HG02870 (cell line): ENCODE results near the gene RIMOC1.
A peak's percentile ranks its signal among the peaks of the same experiment; 100 is the strongest.

Source experiments
- ATAC-seq: cut with Tn5 transposase; IDR thresholded peaks from one replicate; pipeline ENCODE4 v1.9.1; 2021; ENCODE audit warnings: mild to moderate bottlenecking, moderate library complexity; ENCODE audit not compliant: unreplicated experiment

The RIMOC1 gene, protein sequence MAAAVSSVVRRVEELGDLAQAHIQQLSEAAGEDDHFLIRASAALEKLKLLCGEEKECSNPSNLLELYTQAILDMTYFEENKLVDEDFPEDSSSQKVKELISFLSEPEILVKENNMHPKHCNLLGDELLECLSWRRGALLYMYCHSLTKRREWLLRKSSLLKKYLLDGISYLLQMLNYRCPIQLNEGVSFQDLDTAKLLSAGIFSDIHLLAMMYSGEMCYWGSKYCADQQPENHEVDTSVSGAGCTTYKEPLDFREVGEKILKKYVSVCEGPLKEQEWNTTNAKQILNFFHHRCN

GRCh38 chr5:41903892-41904799, at the start of gene RIMOC1:
TSS of gene RIMOC1 (plus strand) at chr5:41904344. CDS start at chr5:41904368, 24 bp downstream.
- peak; percentile 99 for ATAC-seq

GRCh38 chr5:41856644-41857491, 47.3 kb upstream of the RIMOC1 start:
- ATAC-seq: peak; percentile 92

GRCh38 chr5:41857989-41858388, 46.2 kb upstream of the RIMOC1 start:
- no peak for ATAC-seq

GRCh38 chr5:41858890-41859289, 45.3 kb upstream of the RIMOC1 start:
- no peak for ATAC-seq

DNA sequence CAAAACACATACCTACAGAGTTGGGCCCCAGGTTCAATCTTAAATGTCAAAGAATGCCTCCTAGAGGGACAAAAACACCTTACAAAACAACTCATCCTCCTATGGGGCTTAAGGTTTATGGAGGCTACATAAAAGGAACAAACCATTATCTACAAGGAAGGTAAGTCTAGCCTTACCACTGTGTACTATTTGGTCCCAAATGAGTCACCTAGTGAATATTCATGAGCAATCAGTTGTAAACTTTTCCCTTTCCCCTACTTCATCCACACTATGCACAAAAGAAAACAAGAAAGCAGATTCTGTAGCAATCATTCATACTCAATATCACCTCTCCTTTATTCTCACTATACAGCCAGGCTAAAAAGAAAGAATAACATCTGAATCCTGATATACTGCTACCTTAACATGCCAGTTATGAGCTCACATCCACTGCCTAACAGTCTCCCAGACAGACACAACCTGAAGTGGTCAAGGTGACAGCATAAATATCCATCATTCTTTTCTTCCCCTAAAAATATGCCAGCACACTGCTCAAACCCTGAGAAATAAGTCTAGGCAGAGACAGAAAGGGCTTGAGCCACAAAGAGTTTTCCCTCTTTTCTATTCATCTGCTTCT, 40.2 kb upstream of the RIMOC1 start:
- ATAC-seq: peak; percentile 71

- ATAC-seq: no peak
Measured at GRCh38 chr5:41869151-41869723, 34.9 kb upstream of the RIMOC1 start.

DNA sequence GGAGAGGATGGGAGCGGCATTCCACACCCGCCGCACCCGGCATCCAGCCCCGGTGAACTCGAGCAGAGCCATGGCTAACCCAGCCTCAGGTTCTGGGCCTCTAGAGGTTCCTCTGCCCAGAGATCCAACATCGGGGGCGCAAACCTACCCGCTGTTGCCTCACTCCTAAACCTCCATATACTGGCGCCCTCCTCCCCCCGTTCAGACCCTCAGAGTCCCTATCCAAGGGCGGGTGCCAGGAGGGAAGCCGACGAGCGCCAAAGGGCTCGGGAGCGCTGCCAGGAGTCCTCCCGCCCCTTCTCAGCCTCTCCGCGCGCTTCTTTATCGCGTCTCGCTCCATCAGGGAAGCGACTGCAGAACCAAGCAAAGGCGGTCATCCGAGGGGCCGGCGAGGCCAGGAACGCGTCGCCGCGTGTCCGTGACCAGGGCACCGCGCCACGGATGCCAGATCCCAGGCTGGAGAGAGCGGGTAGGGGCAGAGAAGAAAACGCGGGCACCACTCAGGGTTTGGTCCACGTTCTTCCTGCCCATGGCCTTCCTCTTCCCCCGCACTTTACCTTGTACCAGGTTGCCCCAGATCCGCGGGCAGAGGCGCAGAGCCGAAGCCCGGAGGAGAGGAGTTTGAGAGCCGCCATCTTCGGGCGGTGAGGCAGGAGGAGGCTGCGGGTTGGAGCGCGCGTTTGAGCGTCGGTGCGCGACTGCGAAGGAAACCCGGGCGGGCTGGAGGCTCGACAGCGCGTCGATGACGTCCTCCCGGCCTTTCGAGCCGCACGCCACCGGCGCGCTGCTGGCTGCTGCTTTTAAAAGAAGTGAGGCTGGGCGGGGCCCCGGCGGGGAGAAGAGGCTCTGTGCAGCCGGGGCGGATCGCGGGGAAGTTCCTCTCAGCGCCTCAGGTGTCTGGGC, 34.2 kb upstream of the RIMOC1 start, which contains the start of gene OXCT1:
TSS of gene OXCT1 (minus strand) at position 702 of the 903 bp plus-strand sequence. CDS start at position 635, 67 bp downstream.
- ATAC-seq: peak; percentile 94

- no peak for ATAC-seq
Measured at GRCh38 chr5:41870627-41871048, 33.5 kb upstream of the RIMOC1 start.

- ATAC-seq: no peak
Measured at GRCh38 chr5:41871852-41872251, 32.3 kb upstream of the RIMOC1 start.

GRCh38 chr5:41874512-41875060, 29.6 kb upstream of the RIMOC1 start:
- ATAC-seq: no peak

- ATAC-seq: no peak
Measured at GRCh38 chr5:41875121-41875520, 29.0 kb upstream of the RIMOC1 start.

GRCh38 chr5:41876678-41877077, 27.5 kb upstream of the RIMOC1 start:
- ATAC-seq: no peak

- no peak for ATAC-seq
Measured at GRCh38 chr5:41877408-41877807, 26.7 kb upstream of the RIMOC1 start.

DNA sequence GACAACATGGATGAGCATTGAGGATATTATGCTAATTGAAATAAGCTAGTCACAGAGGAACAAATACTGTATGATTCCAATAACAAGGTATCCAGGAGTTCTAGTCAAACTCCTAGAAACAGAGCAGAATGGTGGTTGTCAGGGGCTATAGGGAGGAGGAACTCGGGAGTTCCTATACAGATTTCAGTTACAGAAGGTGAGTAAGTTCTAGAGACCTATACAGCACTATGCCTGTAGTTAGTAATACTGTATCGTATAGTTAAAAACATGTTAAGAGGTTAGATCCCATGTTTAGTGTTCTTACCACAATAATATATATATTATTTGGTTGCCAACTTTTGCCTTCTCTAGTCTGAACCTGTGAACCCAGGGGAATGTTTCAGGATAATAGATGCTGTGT, 26.0 kb upstream of the RIMOC1 start:
- ATAC-seq: no peak

DNA sequence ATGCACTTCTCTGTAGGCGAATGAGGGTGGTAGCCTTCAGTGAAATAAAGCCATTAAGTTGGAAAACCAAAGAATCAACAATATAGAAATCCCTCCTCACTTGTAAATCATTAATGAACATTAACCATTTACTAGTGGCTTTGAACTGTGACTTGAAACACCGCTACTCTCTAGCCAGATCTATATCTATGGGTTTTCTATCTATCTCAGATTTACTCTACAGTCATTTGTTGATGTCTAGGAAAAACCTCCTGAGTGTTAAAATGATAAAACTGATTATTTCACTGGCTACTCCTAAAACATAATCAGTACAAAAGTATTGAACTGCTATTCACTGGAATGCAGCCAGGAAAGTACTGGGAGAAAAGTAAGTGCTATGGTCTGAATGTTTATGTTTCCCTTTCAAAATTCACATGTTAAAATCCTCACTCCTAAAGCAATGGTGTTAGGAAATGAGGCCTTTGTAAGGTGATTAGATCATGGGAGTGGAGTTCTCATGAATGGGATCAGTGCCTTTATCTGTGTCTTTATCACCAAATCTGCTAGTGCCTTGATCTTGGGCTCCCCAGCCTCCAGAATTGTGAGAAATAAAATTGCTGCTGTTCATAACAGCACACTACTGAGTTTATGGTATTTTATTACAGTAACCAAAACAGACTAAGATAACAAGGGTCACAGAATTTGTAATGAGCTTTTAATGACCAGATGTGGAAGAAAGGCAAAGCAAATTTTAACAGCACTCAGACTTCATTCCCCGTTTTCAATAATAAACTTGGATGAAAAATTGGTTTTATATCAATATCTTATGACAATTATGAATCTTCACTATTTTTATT, 25.3 kb upstream of the RIMOC1 start:
- ATAC-seq: no peak

DNA sequence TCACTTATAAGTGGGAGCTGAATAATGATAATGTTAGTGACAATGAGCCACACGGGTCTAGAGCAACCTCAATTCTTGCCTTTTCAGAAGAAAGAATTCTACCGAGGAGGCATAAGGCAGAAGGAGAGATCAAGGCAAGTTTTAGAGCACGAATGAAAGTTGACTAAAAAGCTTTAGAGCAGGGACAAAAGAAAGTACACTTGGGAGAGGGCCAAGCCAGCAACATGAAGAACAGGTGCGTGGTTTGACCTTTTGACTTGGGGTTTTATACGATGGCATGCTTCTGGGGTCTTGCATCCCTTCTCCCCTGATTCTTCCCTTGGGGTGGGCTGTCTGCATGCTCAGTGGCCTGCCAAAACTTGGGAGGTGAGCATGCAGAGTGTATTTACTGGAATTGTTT, 21.4 kb upstream of the RIMOC1 start:
- ATAC-seq: no peak

DNA sequence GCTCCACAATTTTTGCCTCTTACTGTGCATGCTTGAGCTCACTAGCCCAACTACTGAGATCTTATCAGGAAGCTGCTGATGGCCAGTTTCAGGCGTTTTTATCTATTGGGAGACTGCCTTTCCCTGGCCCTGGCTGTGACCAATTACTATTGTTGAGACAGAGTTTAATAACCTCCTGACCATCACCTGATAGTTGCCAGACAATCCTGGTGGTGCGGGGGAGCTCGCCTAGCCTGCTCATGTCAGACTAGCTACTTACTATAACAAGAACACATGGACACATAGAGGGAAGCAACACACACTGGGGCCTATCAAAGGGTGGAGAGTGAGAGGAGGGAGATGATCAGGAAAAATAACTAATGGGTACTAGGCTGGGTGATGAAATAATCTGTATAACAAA, 20.9 kb upstream of the RIMOC1 start:
- no peak for ATAC-seq

- ATAC-seq: no peak
Measured at GRCh38 chr5:41883936-41884335, 20.2 kb upstream of the RIMOC1 start.
